GM12874 (cell line): ENCODE data around the gene MRE11.

ENCODE experiments used
- CTCF ChIP-seq: IDR thresholded peaks from 2 replicates; pipeline ENCODE4 v1.5.1; 2011; ENCODE audit warnings: low read depth, mild to moderate bottlenecking, control low read depth, low read length, moderate library complexity; ENCODE audit not compliant: insufficient read depth

MRE11 gene

GRCh38 chr11:94528551-94528950, 34.9 kb upstream of the MRE11 start:
- TF ChIP-seq CTCF: no peak

GRCh38 chr11:94526645-94527438, 33.2 kb upstream of the MRE11 start:
- TF ChIP-seq CTCF: no peak

- TF ChIP-seq CTCF: no peak
Measured at GRCh38 chr11:94525546-94526324, 32.1 kb upstream of the MRE11 start.

- TF ChIP-seq CTCF: no peak
Measured at GRCh38 chr11:94524341-94524740, 30.7 kb upstream of the MRE11 start.

GRCh38 chr11:94521684-94522083, 28.0 kb upstream of the MRE11 start:
- peak; percentile 41; the same call in 1 of the 2 replicates for TF ChIP-seq CTCF

- TF ChIP-seq CTCF: 0 out of 2 replicates have a peak, but pooled peaks have one; percentile 12
Measured at GRCh38 chr11:94519478-94520084, 25.9 kb upstream of the MRE11 start.

- TF ChIP-seq CTCF: no peak
Measured at GRCh38 chr11:94518300-94518699, 24.7 kb upstream of the MRE11 start.
